Astrocyte (in vitro differentiated cells and primary cell): ENCODE results near the gene SRRT. TPM values are rescaled to one million over a fixed set of nuclear protein-coding genes. Genes with fewer than 3 reads are reported as not detected.
A peak's percentile ranks its signal among the peaks of the same experiment; 100 is the strongest.

ENCODE experiments used
- DNase-seq: peaks from one replicate; pipeline ENCODE4 v3.0.0-alpha.2; 2010; ENCODE audit warnings: low read depth
- FAIRE-seq: peaks from 2 replicates; lab custom pipeline; 2011; peaks lifted over from hg19 to GRCh38; lab: Jason Lieb, UNC
- H2AFZ ChIP-seq: 2 replicates; pipeline ENCODE4 v1.6.0; 2012; ENCODE audit warnings: low read depth, low read length, inconsistent platforms
- H3K27ac ChIP-seq: 2 replicates; pipeline ENCODE4 v1.5.1; 2011; ENCODE audit warnings: low read depth, low read length, inconsistent platforms
- H3K27me3 ChIP-seq: 2 replicates; pipeline ENCODE4 v1.6.0; 2011; ENCODE audit warnings: low read length, inconsistent platforms; ENCODE audit not compliant: insufficient read depth
- H3K36me3 ChIP-seq: 2 replicates; pipeline ENCODE4 v1.5.1; 2011; ENCODE audit warnings: low read length, inconsistent platforms; ENCODE audit not compliant: insufficient read depth
- H3K4me1 ChIP-seq: 2 replicates; pipeline ENCODE4 v1.5.1; 2011; ENCODE audit warnings: low read length, inconsistent platforms; ENCODE audit not compliant: insufficient read depth
- H3K4me2 ChIP-seq: 2 replicates; pipeline ENCODE4 v1.6.0; 2012; ENCODE audit warnings: low read length, inconsistent platforms
- H3K4me3 ChIP-seq: 2 replicates; pipeline ENCODE4 v1.5.1; 2011; ENCODE audit warnings: low read depth, mild to moderate bottlenecking, low read length, inconsistent platforms; ENCODE audit not compliant: insufficient read depth
- H3K79me2 ChIP-seq: 2 replicates; pipeline ENCODE4 v1.6.0; 2012; ENCODE audit warnings: mild to moderate bottlenecking, low read length, inconsistent platforms; ENCODE audit not compliant: insufficient read depth
- H3K9ac ChIP-seq: 2 replicates; pipeline ENCODE4 v1.6.0; 2012; ENCODE audit warnings: mild to moderate bottlenecking, low read length, inconsistent platforms
- H3K9me3 ChIP-seq: 2 replicates; pipeline ENCODE4 v1.5.1; 2012; ENCODE audit warnings: low read depth, mild to moderate bottlenecking, low read length, inconsistent platforms; ENCODE audit not compliant: insufficient read depth
- H4K20me1 ChIP-seq: 2 replicates; pipeline ENCODE4 v1.6.0; 2012; ENCODE audit warnings: low read length, inconsistent platforms; ENCODE audit not compliant: insufficient read depth
- H3K27ac Mint-ChIP-seq: one replicate; pipeline ENCODE4 v1.8.0; 2021; ENCODE audit warnings: mild to moderate bottlenecking, mixed read lengths; ENCODE audit not compliant: unreplicated experiment
- H3K27me3 Mint-ChIP-seq: one replicate; pipeline ENCODE4 v1.8.0; 2021; ENCODE audit warnings: low read depth, mixed read lengths; ENCODE audit not compliant: unreplicated experiment
- H3K36me3 Mint-ChIP-seq: one replicate; pipeline ENCODE4 v1.8.0; 2021; ENCODE audit warnings: low read depth, mixed read lengths; ENCODE audit not compliant: unreplicated experiment
- H3K4me1 Mint-ChIP-seq: one replicate; pipeline ENCODE4 v1.8.0; 2021; ENCODE audit warnings: low read depth, mixed read lengths; ENCODE audit not compliant: unreplicated experiment
- H3K4me3 Mint-ChIP-seq: one replicate; pipeline ENCODE4 v1.8.0; 2021; ENCODE audit warnings: mild to moderate bottlenecking, moderate library complexity, mixed read lengths; ENCODE audit not compliant: unreplicated experiment
- H3K9me3 Mint-ChIP-seq: one replicate; pipeline ENCODE4 v1.8.0; 2021; ENCODE audit warnings: mild to moderate bottlenecking, mixed read lengths; ENCODE audit not compliant: unreplicated experiment
- CTCF ChIP-seq: IDR thresholded peaks from 2 replicates; pipeline ENCODE4 v1.5.1; 2011; ENCODE audit warnings: low read depth, mild to moderate bottlenecking, inconsistent platforms, low read length, moderate library complexity; ENCODE audit not compliant: insufficient read depth
- EZH2 ChIP-seq: IDR thresholded peaks from 2 replicates; pipeline ENCODE4 v1.6.1; 2012; ENCODE audit warnings: mild to moderate bottlenecking, low read length, inconsistent platforms; ENCODE audit not compliant: insufficient read depth
- total RNA-seq: library from RNA; stranded (reverse); gene quantifications from 2 replicates; pipeline ENCODE4 v1.2.1, GENCODE V29; 2021

SRRT gene
- total RNA-seq, 1 donor from 2014 or later: 118 TPM

- H3K27me3 ChIP-seq: no peaks in the 10 kb centered on the region
- peaks cover 1% of the 10 kb centered on the region for H3K9me3 Mint-ChIP-seq
- peak overlapping the region; percentile 95 for H3K27ac Mint-ChIP-seq
- no peak for TF ChIP-seq CTCF
- TF ChIP-seq EZH2: no peak
- no peaks in the 10 kb centered on the region for H3K27me3 Mint-ChIP-seq
- H3K9me3 ChIP-seq: no peaks in the 10 kb centered on the region
- H3K4me3 ChIP-seq: peak overlapping the region; percentile 94
- no peak for DNase-seq
- peaks cover 9% of the 10 kb centered on the region for H3K4me1 Mint-ChIP-seq
- peaks cover 19% of the 10 kb centered on the region for H3K4me1 ChIP-seq
- H3K4me3 Mint-ChIP-seq: peak overlapping the region; percentile 95
- H2AFZ ChIP-seq: peak overlapping the region; percentile 53
- peaks cover 81% of the 10 kb centered on the region for H3K79me2 ChIP-seq
- H4K20me1 ChIP-seq: peaks cover 53% of the 10 kb centered on the region
- H3K4me2 ChIP-seq: peak overlapping the region; percentile 96
- H3K27ac ChIP-seq: peak overlapping the region; percentile 94
- H3K36me3 ChIP-seq: peaks cover 45% of the 10 kb centered on the region
- H3K36me3 Mint-ChIP-seq: peaks cover 27% of the 10 kb centered on the region
- H3K9ac ChIP-seq: peak overlapping the region; percentile 98
- no peak for FAIRE-seq
Measured at GRCh38 chr7:100875356-100875751, 451 bp downstream of the SRRT start.

DNA sequence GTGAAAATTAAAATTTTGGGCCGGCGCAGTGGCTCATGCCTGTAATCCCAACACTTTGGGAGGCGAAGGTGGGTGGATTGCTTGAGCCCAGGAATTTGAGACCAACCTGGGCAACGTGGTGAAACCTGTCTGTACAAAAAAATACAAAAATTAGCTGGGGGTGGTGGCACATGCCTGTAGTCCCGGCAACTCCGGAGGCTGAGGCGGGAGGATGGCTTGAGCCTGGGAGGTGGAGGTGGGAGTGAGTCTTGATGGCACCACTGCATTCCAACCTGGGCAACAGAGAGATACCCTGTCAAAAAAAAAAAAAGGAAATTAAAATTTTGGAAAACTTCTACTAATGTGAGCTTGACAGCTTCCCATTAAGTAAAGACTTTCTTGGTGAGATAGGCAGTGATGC, 3.1 kb downstream of the SRRT start:
- Histone ChIP-seq H4K20me1 (peaks cover 65% of the 10 kb centered on the region), H3K27me3 (no peaks in the 10 kb centered on the region), H3K9ac (no peak overlapping the region), H3K27ac (no peak overlapping the region), H3K4me1 (peaks cover 19% of the 10 kb centered on the region), H3K9me3 (no peaks in the 10 kb centered on the region), H3K4me2 (peak overlapping the region; percentile 54), H3K36me3 (peaks cover 38% of the 10 kb centered on the region), H3K79me2 (peaks cover 84% of the 10 kb centered on the region), H3K4me3 (no peak overlapping the region), H2AFZ (no peak overlapping the region)
- H3K27ac Mint-ChIP-seq: no peak overlapping the region
- H3K36me3 Mint-ChIP-seq: peaks cover 25% of the 10 kb centered on the region
- FAIRE-seq (no peak), DNase-seq (no peak)
- peaks cover 1% of the 10 kb centered on the region for H3K9me3 Mint-ChIP-seq
- H3K4me1 Mint-ChIP-seq: peaks cover 6% of the 10 kb centered on the region
- no peaks in the 10 kb centered on the region for H3K27me3 Mint-ChIP-seq
- H3K4me3 Mint-ChIP-seq: peak overlapping the region; percentile 70
- TF ChIP-seq EZH2 (no peak), CTCF (no peak)

DNA sequence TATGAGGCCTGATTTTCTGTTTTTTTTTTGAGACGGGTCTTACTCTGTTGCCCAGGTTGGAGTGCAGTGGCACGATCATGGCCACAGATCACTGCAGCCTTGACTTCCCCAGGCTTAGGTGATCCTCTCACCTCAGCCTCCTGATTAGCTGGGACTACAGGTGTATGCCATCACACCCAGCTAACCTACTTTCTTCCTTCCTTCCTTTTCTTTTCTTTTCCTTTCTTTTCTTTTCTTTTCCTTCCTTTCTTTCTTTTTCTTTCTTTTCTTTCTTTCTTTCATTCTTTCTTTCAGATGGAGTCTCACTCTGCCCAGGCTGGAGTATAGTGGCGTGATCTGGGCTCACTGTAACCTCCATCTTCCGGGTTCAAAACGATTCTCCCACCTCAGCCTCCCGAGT, 3.8 kb downstream of the SRRT start:
- H3K9me3 ChIP-seq: no peaks in the 10 kb centered on the region
- H3K27ac Mint-ChIP-seq: peak overlapping the region; percentile 41
- H3K4me3 ChIP-seq: no peak overlapping the region
- no peak overlapping the region for H3K9ac ChIP-seq
- H2AFZ ChIP-seq: no peak overlapping the region
- peaks cover 39% of the 10 kb centered on the region for H3K36me3 ChIP-seq
- peak overlapping the region; percentile 68 for H3K4me3 Mint-ChIP-seq
- TF ChIP-seq CTCF (no peak), EZH2 (no peak)
- no peak overlapping the region for H3K4me2 ChIP-seq
- H3K27me3 ChIP-seq: no peaks in the 10 kb centered on the region
- H3K36me3 Mint-ChIP-seq: peaks cover 26% of the 10 kb centered on the region
- H3K4me1 Mint-ChIP-seq: peaks cover 6% of the 10 kb centered on the region
- H3K4me1 ChIP-seq: peaks cover 19% of the 10 kb centered on the region
- no peak overlapping the region for H3K27ac ChIP-seq
- no peak for FAIRE-seq
- peaks cover 1% of the 10 kb centered on the region for H3K9me3 Mint-ChIP-seq
- DNase-seq: no peak
- peaks cover 72% of the 10 kb centered on the region for H4K20me1 ChIP-seq
- peaks cover 91% of the 10 kb centered on the region for H3K79me2 ChIP-seq
- H3K27me3 Mint-ChIP-seq: no peaks in the 10 kb centered on the region
